Thoracic aorta (tissue), 2 donors: Measurements from ENCODE around the gene IL26. TPM values are rescaled to one million over a fixed set of nuclear protein-coding genes. Genes with fewer than 3 reads are reported as not detected.

Experiments
- ATAC-seq: fragments of 150-250 bp; one replicate; pipeline ENCODE4 v1.8.0; 2017; ENCODE audit warnings: low read depth; ENCODE audit not compliant: insufficient number of reproducible peaks, low FRiP score
- DNase-seq: peaks from one replicate; pipeline ENCODE4 v3.0.0-alpha.2; 2020; ENCODE audit warnings: low spot score
- H3K27ac ChIP-seq, 2 donors: fragments of 200-600 bp; sonication (generic); 1 replicate in 1 of 2; 2 replicates in 1 of 2; pipeline ENCODE4 v1.5.1; 2016; ENCODE audit warnings: mild to moderate bottlenecking in 2 of 2, moderate library complexity in 2 of 2
- H3K27me3 ChIP-seq: fragments of 200-600 bp; sonication (generic); replicated peaks from 2 replicates; pipeline ENCODE4 v1.6.0; 2016; ENCODE audit warnings: mild to moderate bottlenecking; ENCODE audit not compliant: insufficient read depth
- H3K36me3 ChIP-seq: fragments of 200-600 bp; sonication (generic); one replicate; pipeline ENCODE4 v1.5.1; 2016
- H3K4me1 ChIP-seq, 2 donors: fragments of 200-600 bp; sonication (generic); 1 replicate in 1 of 2; 2 replicates in 1 of 2; pipeline versions ENCODE4 v1.5.1 to v1.6.0; 2016; ENCODE audit warnings: low read depth in 2 of 2, mild to moderate bottlenecking in 1 of 2; ENCODE audit not compliant: control insufficient read depth in 1 of 2
- H3K4me3 ChIP-seq: fragments of 200-600 bp; sonication (generic); 2 replicates; pipeline ENCODE4 v1.5.1; 2016; ENCODE audit warnings: mild to moderate bottlenecking
- H3K9me3 ChIP-seq: fragments of 200-600 bp; sonication (generic); 2 replicates; pipeline ENCODE4 v1.5.1; 2016
- CTCF ChIP-seq: fragments of 200-600 bp; sonication (generic); IDR thresholded peaks from one replicate; pipeline ENCODE4 v1.5.1; 2019; ENCODE audit warnings: antibody characterized with exemption
- total RNA-seq, 2 donors: library from RNA; depleted of rRNA; stranded (reverse); fragments of >200 nt; gene quantifications; one replicate each; pipeline versions ENCODE4 v1.1.0 to v1.2.3, GENCODE V29; 2016

IL26 gene
- total RNA-seq, 2 donors from 2014 or later: not detected

DNA sequence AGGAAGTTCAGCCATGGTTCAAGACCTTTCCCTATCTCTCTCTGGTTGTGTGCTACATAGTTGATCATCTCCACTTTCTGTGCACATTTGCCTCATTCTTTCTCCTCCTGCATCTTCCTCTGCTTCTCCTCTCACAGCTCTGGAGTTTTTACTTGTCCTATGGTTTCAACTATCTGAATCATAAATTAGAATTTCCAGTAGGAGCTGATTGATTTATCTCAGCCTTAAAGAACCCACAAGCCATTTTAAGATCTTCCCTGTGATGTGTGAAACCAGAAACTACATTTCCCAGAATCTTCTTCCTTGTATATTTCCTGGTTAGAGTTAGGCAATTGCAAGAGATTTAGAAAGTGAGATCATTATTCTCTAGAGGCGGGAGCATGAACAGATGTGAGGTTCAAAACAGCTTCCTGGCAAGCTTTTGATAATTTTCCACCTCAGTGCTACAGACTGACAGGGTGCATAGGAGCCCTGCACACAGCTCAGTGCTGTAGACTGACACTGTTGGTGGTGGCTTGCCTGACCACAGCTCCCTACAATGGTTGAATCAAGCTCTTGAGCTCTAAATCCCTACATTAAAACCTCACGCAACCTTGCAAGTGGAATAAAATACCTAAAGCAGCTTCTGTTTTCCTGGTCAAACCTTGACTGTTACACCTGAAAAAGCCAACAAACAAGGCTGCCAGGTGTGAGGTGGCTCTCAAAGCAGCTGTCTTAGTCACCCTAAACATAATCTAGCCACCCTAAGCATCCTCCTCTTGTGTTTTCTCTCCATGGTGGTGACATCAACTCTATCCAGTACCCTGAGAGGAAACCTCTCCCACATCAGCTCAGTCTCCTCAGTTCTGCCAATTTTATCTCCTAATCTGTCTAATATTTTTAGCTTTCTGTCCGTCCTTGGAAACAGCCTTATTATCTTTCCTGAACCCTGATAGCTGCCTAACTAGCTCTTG lies 44.5 kb downstream of the IL26 start:
- Histone ChIP-seq H3K27me3 (no peaks in the 10 kb centered on the region), H3K27ac (no peak overlapping the region), H3K36me3 (no peaks in the 10 kb centered on the region), H3K9me3 (no peaks in the 10 kb centered on the region), H3K4me1 (no peaks in the 10 kb centered on the region), H3K4me3 (no peak overlapping the region)
- TF ChIP-seq CTCF: no peak
- DNase-seq: no peak
- ATAC-seq: no peak

DNA sequence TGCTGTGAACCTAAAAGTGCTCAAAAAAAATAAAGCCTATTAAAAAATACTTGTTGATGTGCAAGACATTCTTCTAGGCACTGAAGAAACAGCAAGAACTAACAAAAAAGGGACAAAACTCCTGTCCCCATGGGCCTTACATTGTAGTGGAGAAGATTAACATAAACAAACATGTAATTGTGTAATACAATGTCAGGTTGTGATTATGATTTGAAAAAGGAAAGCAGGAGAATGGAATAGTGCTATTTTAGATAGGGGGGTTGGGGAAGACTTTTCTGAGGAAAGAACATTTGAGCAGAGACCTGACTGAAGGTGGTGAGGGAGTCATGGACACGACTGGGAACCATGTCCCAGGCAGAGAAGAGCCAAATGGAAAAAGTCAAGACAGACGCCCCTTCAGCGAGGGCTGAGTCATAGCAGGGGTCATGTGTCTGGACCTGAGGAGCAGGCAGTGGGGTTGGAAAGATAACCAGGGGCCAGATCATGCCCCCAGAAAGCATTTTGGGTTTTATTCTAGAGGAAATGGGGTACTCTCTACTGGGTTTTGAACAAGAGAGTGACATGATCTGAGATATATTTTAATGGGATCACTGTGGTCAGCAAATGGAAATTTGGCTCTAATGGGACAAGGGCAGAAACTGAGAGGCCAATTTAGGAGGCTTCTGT lies 46.7 kb downstream of the IL26 start:
- H3K27me3 ChIP-seq: no peaks in the 10 kb centered on the region
- ATAC-seq: no peak
- DNase-seq: no peak

DNA sequence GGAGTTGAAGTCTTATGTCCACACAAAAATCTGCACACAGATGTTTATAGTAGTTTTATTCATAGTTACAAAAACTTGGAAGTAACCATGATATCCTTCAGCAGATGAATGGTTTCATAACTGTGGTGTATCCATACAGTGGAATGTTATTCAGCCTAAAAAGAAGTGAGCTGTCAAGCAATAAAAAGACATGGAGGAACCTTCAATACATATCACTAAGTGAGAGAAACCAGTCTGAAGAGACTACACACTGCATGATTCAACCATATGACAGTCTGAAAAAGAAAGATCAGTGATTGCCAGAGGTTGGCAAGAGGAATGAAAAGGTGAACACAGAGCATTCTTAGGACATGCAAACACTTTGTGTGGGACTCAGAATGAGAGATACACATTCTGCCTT lies 47.4 kb downstream of the IL26 start:
- no peak for TF ChIP-seq CTCF
- Histone ChIP-seq H3K4me1 (no peaks in the 10 kb centered on the region), H3K27me3 (no peaks in the 10 kb centered on the region), H3K27ac (no peak overlapping the region), H3K36me3 (no peaks in the 10 kb centered on the region), H3K4me3 (no peak overlapping the region), H3K9me3 (no peaks in the 10 kb centered on the region)
- ATAC-seq (no peak), DNase-seq (no peak)

More for the DNA sequence above, 46.7 kb downstream of the IL26 start:
- Histone ChIP-seq H3K4me1 (no peaks in the 10 kb centered on the region), H3K9me3 (no peaks in the 10 kb centered on the region), H3K36me3 (no peaks in the 10 kb centered on the region), H3K27ac (no peak overlapping the region), H3K4me3 (no peak overlapping the region)
- no peak for TF ChIP-seq CTCF

DNA sequence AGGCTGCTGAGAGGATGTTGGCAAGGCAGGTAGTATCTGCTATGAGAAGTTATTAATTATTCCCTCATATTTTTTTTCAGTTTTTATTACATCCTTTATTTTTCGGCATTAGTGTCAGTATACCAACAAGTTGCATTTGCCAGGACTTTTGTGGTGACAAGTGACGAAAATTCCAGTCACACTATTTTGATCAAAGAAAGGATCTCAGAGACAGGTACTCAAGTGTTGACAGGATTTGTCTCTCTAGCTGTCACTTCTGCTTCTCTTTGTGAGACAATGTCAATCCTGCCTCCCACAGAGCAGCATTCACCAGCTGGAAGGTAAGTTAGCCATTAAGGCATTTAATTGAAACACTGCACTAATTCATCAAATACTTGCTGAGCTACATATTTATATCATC lies 48.0 kb downstream of the IL26 start:
- Histone ChIP-seq H3K9me3 (no peaks in the 10 kb centered on the region), H3K4me1 (no peaks in the 10 kb centered on the region), H3K27ac (no peak overlapping the region), H3K36me3 (no peaks in the 10 kb centered on the region), H3K4me3 (no peak overlapping the region), H3K27me3 (no peaks in the 10 kb centered on the region)
- no peak for ATAC-seq
- no peak for TF ChIP-seq CTCF
- DNase-seq: no peak

DNA sequence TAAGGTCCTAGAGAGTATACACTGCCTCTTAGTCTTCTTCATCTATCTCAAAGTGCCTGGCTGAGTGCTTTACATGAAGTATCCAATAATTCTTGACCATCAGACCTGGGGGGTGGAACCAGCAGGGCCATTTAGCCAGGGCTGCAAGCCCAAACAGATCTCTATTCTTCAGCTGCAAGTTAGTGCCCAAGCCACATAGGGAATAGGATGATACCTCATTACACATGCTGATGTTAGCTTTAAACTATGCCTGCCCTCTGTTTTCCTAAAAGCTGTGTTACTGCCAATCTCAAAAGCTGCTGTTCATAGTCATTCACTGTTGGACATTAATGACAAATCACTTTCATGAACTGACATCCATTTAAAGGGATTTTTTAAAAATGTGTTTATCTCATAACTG lies 49.4 kb downstream of the IL26 start:
- H3K27me3 ChIP-seq: no peaks in the 10 kb centered on the region
- TF ChIP-seq CTCF: no peak
- DNase-seq (no peak), ATAC-seq (no peak)
- no peaks in the 10 kb centered on the region for H3K36me3 ChIP-seq
- no peak overlapping the region for H3K4me3 ChIP-seq
- H3K27ac ChIP-seq: no peak overlapping the region
- no peaks in the 10 kb centered on the region for H3K4me1 ChIP-seq
- no peaks in the 10 kb centered on the region for H3K9me3 ChIP-seq
